HG03354 (cell line): ENCODE results near the gene DUXA.
"Not testable (repeated sequence)": the region's sequence is repeated elsewhere in the genome, so short reads cannot be mapped to it uniquely, and the experiment has no call there.

Source experiments
- ATAC-seq: cut with Tn5 transposase; IDR thresholded peaks from one replicate; pipeline ENCODE4 v1.9.1; 2021; ENCODE audit warnings: mild to moderate bottlenecking; ENCODE audit not compliant: unreplicated experiment, poor library complexity, severe bottlenecking

Gene DUXA

DNA sequence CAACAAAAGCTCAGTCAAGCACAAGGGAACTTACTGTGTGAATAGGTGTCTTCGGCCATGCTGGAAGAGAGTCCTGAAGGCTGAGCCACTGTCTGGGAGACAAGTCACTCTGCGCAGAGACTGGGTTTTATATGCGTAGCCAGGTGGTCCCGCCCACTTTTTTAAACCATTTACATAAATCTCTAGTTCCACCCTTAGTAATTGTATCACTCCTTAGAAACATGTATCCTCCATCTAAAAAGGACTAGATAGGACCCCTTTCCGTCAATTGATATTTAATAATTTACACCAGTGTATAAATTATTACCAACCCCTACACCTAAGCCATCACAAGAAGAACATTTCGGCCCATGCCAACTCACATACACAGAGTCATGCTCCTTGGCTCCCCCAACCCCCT, at the start of gene DUXA:
Gene DUXA (minus strand): TSS at position 101 of the 400 bp plus-strand sequence. CDS start 42 bp downstream, at position 59.
- no peak for ATAC-seq

DNA sequence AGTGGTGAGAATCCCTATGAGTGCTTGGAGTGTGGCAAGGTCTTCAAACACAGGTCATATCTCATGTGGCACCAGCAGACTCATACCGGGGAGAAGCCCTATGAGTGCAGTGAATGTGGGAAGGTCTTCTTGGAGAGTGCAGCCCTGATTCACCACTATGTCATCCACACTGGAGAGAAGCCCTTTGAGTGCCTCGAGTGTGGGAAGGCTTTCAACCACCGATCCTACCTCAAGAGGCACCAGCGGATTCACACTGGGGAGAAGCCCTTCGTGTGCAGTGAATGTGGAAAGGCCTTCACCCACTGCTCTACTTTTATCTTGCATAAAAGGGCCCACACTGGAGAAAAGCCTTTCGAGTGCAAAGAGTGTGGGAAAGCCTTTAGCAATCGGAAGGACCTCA, 44.8 kb upstream of the DUXA start:
- no peak for ATAC-seq

DNA sequence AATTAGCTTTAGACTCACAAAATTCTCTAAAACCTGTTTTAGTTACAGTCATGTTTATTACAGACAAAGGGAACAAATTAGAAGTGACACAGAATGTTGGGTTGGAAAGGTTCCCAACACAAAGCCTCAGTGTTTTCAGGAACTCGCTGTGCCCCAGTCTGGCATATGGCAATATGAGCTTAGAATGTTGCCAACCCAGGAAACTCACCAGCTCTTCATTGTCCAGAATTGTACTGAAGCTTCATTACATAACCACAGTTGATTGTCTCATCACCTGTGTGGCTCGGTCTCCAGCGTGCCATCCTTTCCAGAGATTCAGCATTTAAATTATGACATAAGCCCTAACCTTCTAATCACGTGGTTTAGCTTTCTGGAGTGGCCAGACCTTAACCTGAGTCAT, 43.1 kb upstream of the DUXA start:
- no peak for ATAC-seq

GRCh38 chr19:57202160-57202559, 34.9 kb upstream of the DUXA start:
- no peak for ATAC-seq

- ATAC-seq = not testable (repeated sequence)
Observed at GRCh38 chr19:57197874-57198273, 30.6 kb upstream of the DUXA start.

GRCh38 chr19:57192993-57193392, 25.7 kb upstream of the DUXA start:
- ATAC-seq = no peak

DNA sequence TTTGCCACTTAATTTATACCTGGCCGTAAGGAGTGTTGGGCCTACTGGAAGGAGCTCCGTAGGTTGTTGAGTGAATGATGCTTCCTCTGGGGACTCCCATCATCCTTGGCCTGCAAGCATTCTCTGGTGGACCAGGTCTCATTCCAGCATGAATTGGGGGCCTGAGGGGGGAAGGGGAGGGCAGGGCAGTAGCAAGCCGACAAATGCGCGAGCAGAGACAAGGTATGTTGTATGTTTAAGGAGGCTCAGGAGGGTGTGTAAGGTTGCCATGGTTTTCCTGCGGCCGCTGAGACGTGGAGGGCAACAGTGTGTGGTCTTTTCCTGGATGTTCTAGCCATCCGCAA, 24.8 kb upstream of the DUXA start:
- ATAC-seq = peak; percentile 22

GRCh38 chr19:57191141-57192076, 24.1 kb upstream of the DUXA start, which contains the start of gene ZNF264:
Gene ZNF264 (plus strand): TSS chr19:57191500. CDS start chr19:57191914, 414 bp downstream.
- ATAC-seq = peak; percentile 97

DNA sequence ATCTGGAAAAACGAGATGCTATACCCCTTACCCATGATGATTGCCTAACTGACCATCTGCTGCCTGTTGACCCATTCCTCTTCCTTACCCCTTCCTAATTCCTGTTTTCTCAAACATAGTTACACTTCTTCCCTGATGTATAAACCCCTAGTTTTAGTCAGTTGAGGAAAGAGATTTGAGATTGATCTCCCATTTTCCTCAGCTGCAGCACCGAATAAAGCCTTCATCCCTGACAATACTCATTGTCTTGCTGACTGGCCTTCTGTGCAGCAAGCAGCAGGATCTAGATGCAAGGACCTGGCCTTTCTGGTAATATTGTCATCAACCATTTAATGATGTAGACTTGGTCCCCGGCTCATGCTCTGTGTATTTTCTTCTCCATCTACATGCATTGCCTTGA, 23.0 kb upstream of the DUXA start:
- ATAC-seq = no peak

- ATAC-seq = no peak
Observed at GRCh38 chr19:57171551-57172081, 4.3 kb upstream of the DUXA start.

DNA sequence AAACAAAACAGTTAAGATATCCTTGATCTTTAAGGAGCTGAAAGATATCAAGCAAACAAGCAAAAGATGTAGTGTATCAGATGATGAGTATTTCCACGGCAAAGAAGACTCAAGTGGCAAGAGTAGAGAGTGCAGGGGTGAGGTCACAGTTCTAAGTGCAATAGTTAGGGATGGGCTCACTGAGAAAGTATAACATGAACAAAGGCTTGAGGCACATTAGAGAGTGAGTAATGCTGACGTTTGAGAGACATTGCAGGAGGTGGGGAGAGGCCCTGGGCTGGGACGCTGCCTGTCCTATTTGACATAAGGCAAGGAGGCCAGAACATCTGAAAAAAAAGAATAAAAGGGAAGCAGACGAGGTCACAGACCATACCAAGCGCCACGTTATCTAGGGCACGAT, 1.4 kb downstream of the DUXA start:
- ATAC-seq = no peak

- no peak for ATAC-seq
Observed at GRCh38 chr19:57161985-57162539, 5.2 kb downstream of the DUXA start.

DNA sequence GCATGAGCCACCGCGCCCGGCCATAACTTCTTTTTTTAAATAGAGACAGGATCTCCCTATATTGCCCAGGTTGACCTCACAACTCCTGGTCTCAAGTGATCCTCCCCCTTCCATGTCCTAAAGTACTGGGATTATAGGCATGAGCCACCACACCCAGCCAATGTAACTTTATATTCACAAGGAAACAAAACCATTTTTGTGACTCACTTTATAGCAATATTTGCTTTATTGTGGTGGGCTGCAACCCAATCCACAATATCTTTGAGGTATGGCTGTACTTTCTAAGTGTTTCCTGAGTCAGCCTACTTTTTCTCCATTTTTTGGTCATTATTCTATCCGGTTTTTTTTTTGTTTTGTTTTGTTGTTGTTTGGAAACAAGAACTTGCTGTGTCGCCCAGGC, 14.4 kb downstream of the DUXA start:
- ATAC-seq = no peak

GRCh38 chr19:57141699-57142098, 25.6 kb downstream of the DUXA start:
- no peak for ATAC-seq

GRCh38 chr19:57135797-57136196, 31.5 kb downstream of the DUXA start:
- ATAC-seq = no peak

GRCh38 chr19:57127403-57127802, 39.9 kb downstream of the DUXA start:
- ATAC-seq = not testable (repeated sequence)

DNA sequence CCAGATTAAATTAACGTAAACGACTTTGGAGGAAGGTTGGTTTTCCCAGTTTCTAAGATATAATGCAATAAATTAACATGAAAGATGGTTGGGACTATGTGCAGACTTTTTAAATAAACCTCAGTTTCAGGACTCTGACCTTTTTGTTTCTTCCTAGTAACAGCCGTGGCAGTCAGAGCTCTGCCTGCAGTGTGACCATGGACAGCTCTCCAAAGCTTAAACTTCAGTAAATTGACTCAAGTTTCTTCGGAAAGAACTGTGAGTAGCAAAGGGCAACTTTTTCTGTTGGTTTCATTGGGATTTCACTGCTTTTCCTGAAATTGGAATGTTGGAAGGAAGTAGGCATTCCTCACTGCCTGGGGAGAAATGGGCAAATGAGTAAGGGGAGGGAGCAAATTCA, 43.4 kb downstream of the DUXA start:
- no peak for ATAC-seq

- ATAC-seq = no peak
Observed at GRCh38 chr19:57118848-57119247, 48.4 kb downstream of the DUXA start.

DNA sequence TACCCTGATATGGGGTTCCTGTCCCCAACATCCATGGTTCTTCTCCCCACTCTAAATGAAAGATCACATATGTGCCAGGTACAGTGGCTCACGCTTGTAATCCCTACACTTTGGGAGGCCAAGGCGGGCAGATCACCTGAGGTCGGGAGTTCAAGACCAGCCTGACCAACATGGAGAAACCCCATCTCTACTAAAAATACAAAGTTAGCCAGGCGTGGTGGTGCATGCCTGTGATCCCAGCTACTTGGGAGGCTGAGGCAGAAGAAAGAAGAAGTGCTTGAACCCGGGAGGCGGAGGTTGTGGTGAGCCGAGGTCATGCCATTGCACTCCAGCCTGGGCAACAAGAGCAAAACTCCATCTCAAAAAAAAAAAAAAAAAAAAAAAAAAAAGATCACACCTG, 53.8 kb downstream of the DUXA start:
- ATAC-seq = not testable (repeated sequence)

DNA sequence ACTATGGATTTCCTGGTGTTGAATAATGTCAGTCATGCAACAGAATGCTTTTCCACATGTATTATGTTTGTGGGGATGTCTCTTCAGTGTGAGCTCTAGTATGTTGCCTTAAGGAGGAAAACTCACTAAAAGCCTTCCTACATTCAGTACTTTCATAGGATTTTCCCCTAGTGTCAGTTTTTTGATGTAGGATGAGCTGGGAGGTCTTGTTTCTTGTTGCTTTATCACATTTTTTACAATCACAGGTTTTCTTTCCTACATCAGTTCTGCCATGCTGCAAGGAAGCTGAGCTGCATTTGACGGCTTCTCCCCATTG, 56.0 kb downstream of the DUXA start:
- no peak for ATAC-seq
